ENCODE data around the gene MBOAT1.

GRCh38 chr6:20160541-20161283 is 51.6 kb downstream of the MBOAT1 start:
- TF ChIP-seq CTCF (IDR thresholded peaks at IDR 0.05 in 8 of 11, conservative IDR thresholded peaks at IDR 0.05 in 3 of 11), result no peak
- no peak for TF ChIP-seq POLR2A (IDR thresholded peaks at IDR 0.05)
- no peak for TF ChIP-seq POLR2AphosphoS5 (IDR thresholded peaks at IDR 0.05)
